ENCODE measurements around the gene WNT3.
"Not testable (repeated sequence)": the region's sequence is repeated elsewhere in the genome, so short reads cannot be mapped to it uniquely, and the experiment has no call there.

The WNT3 gene

GRCh38 chr17:46782250-46782953 is 36.1 kb downstream of the WNT3 start:
- peak; percentile 25 for DNase-seq

- DNase-seq = no peak
These were observed 38.5 kb downstream of the WNT3 start for GRCh38 chr17:46780003-46780373.

DNA sequence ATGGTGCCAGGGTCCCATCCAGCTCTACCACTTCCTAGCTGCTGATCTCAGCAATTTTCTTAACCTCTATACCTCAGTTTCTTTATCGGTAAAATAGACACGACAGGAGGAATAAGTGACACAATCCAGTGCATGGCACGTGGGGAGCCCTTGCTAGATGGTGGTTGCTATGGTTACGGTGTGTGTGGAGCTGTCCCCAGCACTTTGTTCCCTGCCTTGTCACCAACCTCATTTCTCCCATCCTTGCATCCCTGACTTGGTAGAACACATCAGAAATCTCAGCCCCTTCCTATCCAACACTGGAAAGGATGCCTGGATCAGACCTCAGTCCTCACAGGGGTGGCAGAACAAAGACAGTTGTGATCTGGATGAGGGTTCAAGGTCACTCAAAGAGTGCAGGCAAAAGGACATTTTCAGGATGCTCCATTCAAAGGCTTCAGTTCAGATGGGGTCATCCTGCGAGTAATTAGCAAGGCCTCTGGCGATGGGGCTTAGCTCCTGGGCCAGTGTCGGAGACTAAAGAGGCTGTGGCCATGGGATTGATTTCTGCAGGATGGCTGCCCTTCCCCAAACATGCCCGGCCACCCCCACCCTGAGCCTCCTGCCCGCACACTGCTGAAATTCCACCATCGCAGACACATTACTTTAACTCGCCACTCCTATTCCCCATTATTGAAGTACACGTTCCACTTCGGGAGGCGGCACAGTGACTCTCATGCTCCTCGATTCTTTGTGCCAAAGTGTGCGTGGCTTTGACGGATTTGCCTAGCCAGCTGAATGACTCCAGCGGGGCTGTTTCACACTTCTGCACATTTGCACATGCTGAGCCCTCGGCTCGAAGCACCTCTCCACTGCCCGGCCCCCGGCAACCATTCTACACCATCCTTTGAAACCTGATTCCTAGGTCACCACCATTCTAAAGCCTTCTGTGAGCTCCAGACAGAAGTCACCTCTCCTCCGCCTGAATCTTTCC is 40.3 kb downstream of the WNT3 start:
- no peak for DNase-seq

GRCh38 chr17:46776298-46777005 is 42.0 kb downstream of the WNT3 start:
- no peak for DNase-seq

- DNase-seq = no peak
These were observed 44.3 kb downstream of the WNT3 start for GRCh38 chr17:46774108-46774737.

DNA sequence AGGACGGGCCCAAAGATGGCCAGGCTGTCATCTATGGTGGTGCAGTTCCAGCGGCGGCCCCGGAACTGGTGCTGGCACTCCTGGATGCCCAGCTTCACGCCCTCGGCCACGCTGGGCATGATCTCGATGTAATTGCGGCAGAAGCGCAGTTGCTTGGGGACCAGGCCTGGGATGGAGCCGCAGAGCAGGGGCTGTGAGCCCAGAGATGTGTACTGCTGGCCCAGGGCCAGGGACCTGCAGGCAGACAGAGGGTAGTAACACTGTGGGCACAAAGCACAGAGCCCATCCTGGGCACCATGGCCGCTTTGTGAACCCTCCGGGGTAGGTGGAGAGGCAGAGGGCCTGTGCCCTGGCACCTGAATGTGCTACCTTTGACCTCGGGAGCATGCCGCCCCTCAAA is 44.8 kb downstream of the WNT3 start:
- no peak for DNase-seq

- no peak for DNase-seq
These were observed 45.3 kb downstream of the WNT3 start for GRCh38 chr17:46773221-46773605.

- DNase-seq = no peak
These were observed 45.8 kb downstream of the WNT3 start for GRCh38 chr17:46772475-46773220.

DNA sequence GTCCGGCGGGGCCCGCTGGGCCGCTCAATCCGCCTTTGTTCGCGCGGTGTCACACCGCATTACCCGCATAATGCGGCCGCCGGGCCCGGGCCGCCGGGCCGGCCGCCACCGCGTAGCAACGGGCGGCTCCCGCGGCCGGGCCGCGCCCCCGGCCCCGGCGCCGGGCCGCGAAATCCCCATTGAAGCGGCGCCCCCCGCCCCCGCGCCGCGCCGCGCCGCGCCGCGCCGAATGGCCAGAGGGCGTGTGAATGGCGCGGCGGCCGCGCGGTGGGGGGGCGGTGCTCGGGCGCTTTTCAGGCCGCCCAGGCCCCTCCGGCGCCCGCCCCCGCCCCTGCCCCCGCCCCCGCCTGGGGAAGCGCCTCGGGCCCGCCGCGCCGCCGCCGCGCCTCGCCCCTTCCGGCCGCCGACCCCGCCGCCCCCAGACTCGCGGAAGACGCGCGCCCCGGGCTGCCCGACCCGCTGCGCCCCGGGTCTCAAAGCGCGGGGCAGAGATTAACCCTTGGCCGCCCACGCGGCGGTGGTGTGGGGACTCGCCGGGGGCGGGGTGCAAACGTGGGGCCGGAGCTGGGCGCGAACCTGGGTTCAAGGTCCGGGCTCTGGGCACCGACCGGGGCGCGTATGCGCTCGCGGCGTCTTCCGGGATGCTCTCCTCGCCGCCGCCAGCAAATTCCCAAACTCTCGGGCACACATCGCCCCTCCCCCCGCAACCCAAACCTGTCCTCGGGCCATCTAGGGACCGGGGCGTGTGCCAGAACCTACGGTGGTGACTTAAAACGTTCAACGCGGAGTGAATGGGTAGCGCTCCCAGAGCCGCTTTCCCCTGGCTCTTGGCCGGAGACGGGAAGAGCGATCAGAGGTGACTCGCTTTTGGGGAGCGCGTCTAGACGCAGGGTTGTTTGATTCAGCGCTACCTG is 46.7 kb downstream of the WNT3 start:
- DNase-seq = peak; percentile 29

- DNase-seq = peak; percentile 25
These were observed 47.5 kb downstream of the WNT3 start for GRCh38 chr17:46770818-46771560.

- DNase-seq = no peak
These were observed 48.1 kb downstream of the WNT3 start for GRCh38 chr17:46770439-46770817.

- DNase-seq = no peak
These were observed 48.7 kb downstream of the WNT3 start for GRCh38 chr17:46769531-46770438.

GRCh38 chr17:46768896-46769295 is 49.6 kb downstream of the WNT3 start:
- not testable (repeated sequence) for DNase-seq

DNA sequence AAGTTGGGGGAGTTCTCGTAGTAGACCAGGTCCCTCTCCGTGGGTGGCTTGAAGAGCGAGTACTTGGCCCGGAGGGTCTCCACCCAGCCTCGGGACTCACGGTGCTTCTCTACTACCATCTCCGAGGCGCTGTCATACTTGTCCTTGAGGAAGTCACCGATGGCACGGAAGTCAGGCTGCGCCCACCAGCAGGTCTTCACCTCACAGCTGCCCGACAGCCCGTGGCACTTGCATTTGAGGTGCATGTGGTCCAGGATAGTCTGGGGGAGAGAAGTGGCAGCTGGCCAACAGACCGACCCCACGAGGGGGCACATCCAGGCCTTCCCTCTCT is 50.0 kb downstream of the WNT3 start:
- no peak for DNase-seq

GRCh38 chr17:46766493-46767491 is 51.7 kb downstream of the WNT3 start:
- DNase-seq = no peak

GRCh38 chr17:46765453-46765852 is 53.0 kb downstream of the WNT3 start:
- no peak for DNase-seq

DNA sequence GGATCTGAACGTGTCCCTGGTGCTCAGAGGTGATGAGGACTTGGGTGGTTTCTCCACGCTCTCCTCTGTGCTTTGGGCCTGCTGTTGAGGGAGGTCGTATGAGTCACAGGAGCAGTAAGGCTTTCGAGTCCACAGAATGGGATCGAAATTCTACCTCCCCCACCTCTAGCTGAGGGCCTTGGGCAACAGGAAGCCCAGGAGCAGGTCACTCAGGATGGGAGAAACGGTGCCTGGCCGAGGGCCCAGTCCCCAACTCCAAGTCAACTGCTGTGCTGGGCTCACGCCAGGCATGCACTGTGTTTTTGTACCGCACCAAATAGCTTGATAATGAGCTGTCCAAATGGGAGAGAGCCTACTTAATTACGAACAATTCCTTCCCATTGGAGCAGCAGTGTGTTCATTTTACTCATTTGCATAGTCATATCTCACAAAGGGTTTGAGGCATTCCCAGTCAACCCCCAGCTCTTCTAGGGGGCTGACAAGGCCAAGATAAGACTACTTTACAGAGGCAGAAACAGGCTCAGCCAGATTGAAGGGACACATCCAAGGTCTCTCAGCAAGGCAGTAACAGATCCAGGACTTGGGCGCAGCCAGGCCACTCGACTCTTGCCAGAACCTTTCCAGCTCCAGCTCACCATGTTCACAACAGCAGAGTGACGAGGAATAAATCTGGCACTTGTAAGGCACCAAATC is 53.6 kb downstream of the WNT3 start:
- DNase-seq = peak; percentile 72

All from HCEC 1CT (cell line).